ENCODE measurements around the gene ANKFY1. TPM values are rescaled to one million over a fixed set of nuclear protein-coding genes. Genes with fewer than 3 reads are reported as not detected.

ANKFY1 gene
- total RNA-seq, 4 donors from 2014 or later: 30.7 to 35.7 (median 32.7) TPM

DNA sequence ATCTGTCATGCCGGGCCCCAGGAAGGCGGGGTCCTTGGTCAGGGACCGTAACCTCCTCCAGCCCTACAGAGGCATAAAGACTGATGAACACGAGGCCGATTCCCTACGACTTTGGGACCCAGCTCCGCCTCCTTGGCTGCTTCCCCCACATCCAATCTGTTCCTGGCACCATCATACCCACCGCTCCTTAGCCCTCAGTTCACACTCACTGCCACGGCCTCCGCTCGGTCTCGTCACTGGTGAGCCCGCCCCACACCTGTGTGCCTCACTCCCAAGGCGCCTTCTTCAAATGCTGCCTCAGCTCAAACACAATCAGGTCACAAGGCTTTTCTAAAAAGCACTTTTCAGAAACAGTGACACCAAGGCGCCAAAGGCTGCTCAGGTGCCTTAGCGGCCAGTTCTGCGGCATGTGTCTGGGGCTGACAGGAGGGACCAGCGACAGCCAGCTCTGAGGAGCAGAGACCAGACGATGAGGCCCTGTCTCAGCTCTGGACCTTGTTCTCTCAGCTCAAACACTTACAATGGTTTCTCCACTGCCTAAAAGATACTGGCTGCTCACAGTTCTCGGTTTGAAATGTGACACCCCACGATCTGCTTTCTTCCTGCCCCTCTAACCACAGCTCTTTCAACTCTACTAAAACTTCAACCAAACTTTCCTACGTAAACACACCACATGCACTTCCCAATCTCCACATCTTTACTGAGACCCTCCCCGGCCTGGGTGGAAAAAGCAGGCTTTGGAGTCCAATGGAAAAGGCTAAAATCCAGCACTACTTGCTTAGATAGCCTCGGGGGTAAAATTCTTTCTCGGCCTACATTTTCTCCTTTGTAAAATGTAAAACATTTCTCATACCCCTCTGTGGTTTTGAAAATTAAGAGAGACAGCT, 87.6 kb downstream of the ANKFY1 start:
- intact Hi-C loops (cut with DNase I; ENCODE audit: low total_unique reads): no loop called here
- DNase-seq (ENCODE audit: low spot score in 2 of 2): no peak
- TF ChIP-seq CTCF (IDR thresholded peaks at IDR 0.05) (no peak), POLR2A (IDR thresholded peaks at IDR 0.05) (no peak)
- H3K4me3 ChIP-seq (ENCODE audit: low read depth, poor library complexity, severe bottlenecking): no peak overlapping the region
- 79 to 82% methylated on average over 25 of the region's 25 CpGs for WGBS, 2 donors

DNA sequence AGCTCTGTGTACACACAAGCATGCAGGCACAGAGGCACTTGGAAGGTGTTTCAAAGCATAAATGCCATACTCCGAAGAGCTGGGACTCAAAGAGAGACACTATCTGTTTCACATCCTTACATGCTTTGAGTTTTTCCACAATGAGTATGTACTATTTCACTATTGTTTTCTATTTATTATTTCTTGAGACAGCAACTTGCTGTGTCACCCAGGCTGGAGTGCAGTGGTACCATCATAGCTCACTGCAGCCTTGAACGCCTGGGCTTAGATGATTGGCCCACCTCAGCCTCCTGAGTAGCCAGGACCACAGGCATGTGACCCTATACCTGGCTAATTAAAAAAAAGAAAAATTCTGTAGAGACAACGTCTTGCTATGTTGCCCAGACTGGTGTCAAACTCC, 89.2 kb downstream of the ANKFY1 start:
- intact Hi-C loops (cut with DNase I; ENCODE audit: low total_unique reads): no loop called here
- TF ChIP-seq CTCF (IDR thresholded peaks at IDR 0.05): no peak
- TF ChIP-seq POLR2A (IDR thresholded peaks at IDR 0.05): no peak
- 86 to 91% methylated on average over 3 of the region's 3 CpGs for WGBS, 2 donors
- DNase-seq (ENCODE audit: low spot score in 2 of 2): no peak
- H3K4me3 ChIP-seq (ENCODE audit: low read depth, poor library complexity, severe bottlenecking): no peak overlapping the region

DNA sequence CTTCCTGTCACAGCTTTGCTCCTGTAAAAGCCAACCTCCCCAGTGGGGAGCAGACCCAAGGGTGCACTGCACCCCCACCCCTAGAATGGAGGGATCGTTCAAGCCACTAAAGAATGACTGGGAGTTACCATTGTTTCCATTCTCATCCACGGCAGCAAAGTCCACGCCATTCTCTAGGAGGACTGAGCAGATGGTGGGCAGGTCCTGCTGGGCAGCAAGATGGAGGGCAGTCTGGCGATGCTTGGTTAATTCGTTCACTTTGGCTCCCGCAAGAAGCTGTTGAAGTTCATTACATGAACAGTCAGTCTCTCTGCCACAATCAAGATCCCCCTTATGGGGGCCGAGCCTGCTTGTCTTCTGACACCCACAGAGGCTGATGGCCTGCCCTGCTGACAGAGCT, 90.0 kb downstream of the ANKFY1 start:
- TF ChIP-seq CTCF (IDR thresholded peaks at IDR 0.05) (no peak), POLR2A (IDR thresholded peaks at IDR 0.05) (no peak)
- intact Hi-C loops (cut with DNase I; ENCODE audit: low total_unique reads): no loop called here
- H3K4me3 ChIP-seq (ENCODE audit: low read depth, poor library complexity, severe bottlenecking): no peak overlapping the region
- 93 to 96% methylated on average over 7 of the region's 7 CpGs for WGBS, 2 donors
- DNase-seq (ENCODE audit: low spot score in 2 of 2): no peak

- no peak overlapping the region for H3K4me3 ChIP-seq (ENCODE audit: low read depth, poor library complexity, severe bottlenecking)
- WGBS, 2 donors: 91 to 92% methylated on average over 12 of the region's 12 CpGs
- intact Hi-C loops (cut with DNase I; ENCODE audit: low total_unique reads): no loop called here
- TF ChIP-seq POLR2A (IDR thresholded peaks at IDR 0.05) (no peak), CTCF (IDR thresholded peaks at IDR 0.05) (no peak)
- no peak for DNase-seq (ENCODE audit: low spot score in 2 of 2)
These were observed 91.4 kb downstream of the ANKFY1 start for GRCh38 chr17:4172356-4172755.

DNA sequence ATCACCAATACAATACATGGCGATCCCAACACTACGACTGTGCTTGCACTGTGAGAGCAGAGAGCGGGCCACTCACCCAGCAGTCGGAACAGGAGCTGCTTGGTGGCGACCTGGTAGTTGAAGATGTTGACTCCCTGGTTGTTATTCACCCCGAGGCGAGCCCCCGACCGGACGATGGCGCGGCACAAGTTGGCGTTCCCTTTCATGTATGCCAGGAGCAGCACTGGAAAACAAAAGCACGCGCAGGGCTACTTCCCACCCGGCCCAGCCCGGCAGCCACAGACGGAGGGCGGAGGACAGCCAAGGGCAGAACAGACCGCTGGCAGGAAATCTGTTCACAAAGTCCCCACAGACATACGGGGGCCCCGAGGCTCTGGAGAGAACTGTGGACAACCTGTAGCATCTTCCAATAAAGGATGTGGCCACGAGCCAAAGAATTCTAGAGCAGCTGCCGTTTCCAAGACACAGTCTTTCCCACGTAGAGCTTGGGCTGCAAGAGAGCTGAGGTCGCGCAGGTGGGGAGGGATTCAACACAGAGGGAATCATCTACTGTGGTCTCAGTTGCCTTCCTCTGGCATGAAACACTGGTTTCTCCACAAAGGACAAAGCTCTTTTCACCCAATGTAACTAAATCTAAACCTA, 93.0 kb downstream of the ANKFY1 start:
- DNase-seq (ENCODE audit: low spot score in 2 of 2): no peak
- no peak overlapping the region for H3K4me3 ChIP-seq (ENCODE audit: low read depth, poor library complexity, severe bottlenecking)
- 85 to 90% methylated on average over 27 of the region's 27 CpGs for WGBS, 2 donors
- no peak for TF ChIP-seq CTCF (IDR thresholded peaks at IDR 0.05)
- TF ChIP-seq POLR2A (IDR thresholded peaks at IDR 0.05): no peak
- intact Hi-C loops (cut with DNase I; ENCODE audit: low total_unique reads): no loop called here
